Osteocyte (in vitro differentiated cells): Measurements from ENCODE around the gene ANKRD63. TPM values are rescaled to one million over a fixed set of nuclear protein-coding genes. Genes with fewer than 3 reads are reported as not detected.

Experiments used
- DNase-seq: peaks from one replicate; pipeline ENCODE4 v3.0.0; 2021; ENCODE audit warnings: mixed read lengths; ENCODE audit not compliant: unreplicated experiment; ENCODE audit errors: extremely low spot score
- H3K27ac Mint-ChIP-seq: one replicate; pipeline ENCODE4 v1.8.0; 2021; ENCODE audit warnings: mild to moderate bottlenecking, mixed read lengths; ENCODE audit not compliant: unreplicated experiment
- H3K27me3 Mint-ChIP-seq: one replicate; pipeline ENCODE4 v1.8.0; 2021; ENCODE audit warnings: mixed read lengths; ENCODE audit not compliant: unreplicated experiment
- H3K36me3 Mint-ChIP-seq: one replicate; pipeline ENCODE4 v1.8.0; 2021; ENCODE audit warnings: mixed read lengths; ENCODE audit not compliant: unreplicated experiment
- H3K4me1 Mint-ChIP-seq: one replicate; pipeline ENCODE4 v1.8.0; 2021; ENCODE audit warnings: mixed read lengths; ENCODE audit not compliant: unreplicated experiment
- H3K4me3 Mint-ChIP-seq: one replicate; pipeline ENCODE4 v1.8.0; 2021; ENCODE audit warnings: mild to moderate bottlenecking, moderate library complexity, mixed read lengths; ENCODE audit not compliant: unreplicated experiment
- H3K9me3 Mint-ChIP-seq: one replicate; pipeline ENCODE4 v1.8.0; 2021; ENCODE audit warnings: mixed read lengths; ENCODE audit not compliant: unreplicated experiment
- CTCF ChIP-seq: fragments of 200-600 bp; sonication (generic); IDR thresholded peaks from 2 replicates; pipeline ENCODE4 v1.5.0; 2021; ENCODE audit warnings: antibody characterized with exemption, mild to moderate bottlenecking, moderate library complexity
- total RNA-seq: library from RNA; stranded (reverse); gene quantifications from 2 replicates; pipeline ENCODE4 v1.2.1, GENCODE V29; 2021

The ANKRD63 gene
- total RNA-seq, 1 donor from 2014 or later = 0.30 TPM

DNA sequence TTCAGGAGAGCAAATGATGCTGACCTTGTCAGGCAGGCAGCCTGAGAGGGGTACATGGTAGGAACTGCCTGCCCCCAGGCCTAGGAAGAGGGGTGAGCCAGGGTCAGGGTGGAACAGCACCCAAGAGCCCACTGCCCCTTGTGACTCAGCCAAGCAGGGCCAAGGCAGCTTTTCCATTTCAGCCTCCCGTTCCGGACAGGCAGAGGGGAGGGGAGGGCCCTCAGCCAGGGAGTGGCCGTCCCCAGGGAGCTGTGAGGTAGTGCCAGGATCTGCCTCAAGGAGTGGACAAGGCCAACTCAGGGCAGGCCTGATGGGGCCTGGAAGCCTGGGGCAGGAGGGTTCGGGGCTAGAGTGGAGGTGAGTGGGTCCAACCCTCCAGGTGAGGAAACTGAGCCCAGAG lies 5.1 kb upstream of the ANKRD63 start:
- no peaks in the 10 kb centered on the region for H3K9me3 Mint-ChIP-seq
- TF ChIP-seq CTCF = no peak
- no peaks in the 10 kb centered on the region for H3K36me3 Mint-ChIP-seq
- H3K27me3 Mint-ChIP-seq = peaks cover 9% of the 10 kb centered on the region
- DNase-seq = no peak
- H3K4me3 Mint-ChIP-seq = no peak overlapping the region
- H3K27ac Mint-ChIP-seq = no peak overlapping the region
- peaks cover 30% of the 10 kb centered on the region for H3K4me1 Mint-ChIP-seq

DNA sequence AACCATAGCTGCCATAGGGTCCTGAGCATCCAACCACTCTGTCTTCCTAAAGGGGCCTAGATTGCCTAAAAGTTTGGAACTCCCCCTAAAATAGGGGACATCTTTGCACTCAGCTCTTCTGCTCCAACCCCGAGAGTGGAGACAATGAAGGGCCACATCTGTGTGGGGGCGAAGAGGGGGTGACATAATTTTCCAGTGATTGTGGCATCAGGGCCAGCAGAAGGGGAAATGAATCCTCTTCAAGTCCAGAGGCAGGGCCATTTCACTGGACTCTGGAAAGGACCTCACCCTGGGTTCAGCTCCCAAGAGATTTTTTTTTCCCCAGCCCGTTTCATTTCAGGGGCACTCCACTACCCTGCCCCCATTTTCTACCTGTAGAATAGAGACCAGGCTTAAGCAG lies 4.6 kb upstream of the ANKRD63 start:
- peaks cover 31% of the 10 kb centered on the region for H3K4me1 Mint-ChIP-seq
- H3K27me3 Mint-ChIP-seq = peaks cover 11% of the 10 kb centered on the region
- H3K4me3 Mint-ChIP-seq = no peak overlapping the region
- no peak overlapping the region for H3K27ac Mint-ChIP-seq
- H3K9me3 Mint-ChIP-seq = no peaks in the 10 kb centered on the region
- no peak for DNase-seq
- TF ChIP-seq CTCF = no peak
- no peaks in the 10 kb centered on the region for H3K36me3 Mint-ChIP-seq

DNA sequence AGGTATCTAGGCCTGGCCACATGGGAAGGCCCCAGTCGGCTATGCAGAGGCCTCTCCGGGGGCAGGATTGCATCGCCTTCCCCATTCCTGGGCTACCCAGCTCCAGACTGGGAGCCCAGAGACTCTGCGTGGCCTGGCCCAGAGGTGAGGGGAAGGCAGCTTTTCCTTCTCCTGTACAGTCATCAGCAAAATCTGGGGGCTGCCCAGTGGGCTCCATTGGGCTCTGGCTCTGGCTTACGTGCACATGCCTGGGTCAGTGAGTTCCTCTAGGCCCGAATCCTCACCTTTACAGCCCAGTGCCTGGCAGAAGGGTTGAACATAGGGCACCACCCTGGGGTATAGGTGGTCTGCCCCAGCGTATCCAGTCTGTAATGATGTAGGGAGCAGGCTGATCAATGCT lies 3.9 kb upstream of the ANKRD63 start:
- no peak for TF ChIP-seq CTCF
- peaks cover 11% of the 10 kb centered on the region for H3K27me3 Mint-ChIP-seq
- DNase-seq = no peak
- no peak overlapping the region for H3K27ac Mint-ChIP-seq
- peaks cover 31% of the 10 kb centered on the region for H3K4me1 Mint-ChIP-seq
- H3K4me3 Mint-ChIP-seq = no peak overlapping the region
- H3K36me3 Mint-ChIP-seq = no peaks in the 10 kb centered on the region
- no peaks in the 10 kb centered on the region for H3K9me3 Mint-ChIP-seq

GRCh38 chr15:40286061-40286532 lies 3.2 kb upstream of the ANKRD63 start:
- H3K27me3 Mint-ChIP-seq = peaks cover 13% of the 10 kb centered on the region
- H3K27ac Mint-ChIP-seq = no peak overlapping the region

GRCh38 chr15:40285554-40286011 lies 2.7 kb upstream of the ANKRD63 start:
- DNase-seq = no peak
- Mint-ChIP-seq H3K27ac (no peak overlapping the region), H3K27me3 (peaks cover 17% of the 10 kb centered on the region), H3K36me3 (no peaks in the 10 kb centered on the region), H3K9me3 (no peaks in the 10 kb centered on the region), H3K4me3 (peak overlapping the region; percentile 26), H3K4me1 (peaks cover 32% of the 10 kb centered on the region)
- TF ChIP-seq CTCF = no peak

More at GRCh38 chr15:40286061-40286532, 3.2 kb upstream of the ANKRD63 start:
- H3K4me3 Mint-ChIP-seq = peak overlapping the region; percentile 26
- no peak for TF ChIP-seq CTCF
- H3K4me1 Mint-ChIP-seq = peaks cover 32% of the 10 kb centered on the region
- no peaks in the 10 kb centered on the region for H3K36me3 Mint-ChIP-seq
- no peaks in the 10 kb centered on the region for H3K9me3 Mint-ChIP-seq
- DNase-seq = no peak
